ENCODE measurements around the gene ZNRF2. TPM values are rescaled to one million over a fixed set of nuclear protein-coding genes. Genes with fewer than 3 reads are reported as not detected.
"Not testable (repeated sequence)": the region's sequence is repeated elsewhere in the genome, so short reads cannot be mapped to it uniquely, and the experiment has no call there.

The ZNRF2 gene
- total RNA-seq, 3 donors from 2014 or later: 8.0 to 9.4 (median 8.3) TPM

GRCh38 chr7:30252885-30253795 lies 31.3 kb upstream of the ZNRF2 start:
- peaks cover 20% of the 10 kb centered on the region for H3K4me1 Mint-ChIP-seq (ENCODE audit: low read depth)
- no peaks in the 10 kb centered on the region for H3K9me3 Mint-ChIP-seq
- DNase-seq (no peak), ATAC-seq (peak in 1 of 2 donors; percentile 14)
- H3K36me3 Mint-ChIP-seq (ENCODE audit: insufficient read depth): no peaks in the 10 kb centered on the region
- no peaks in the 10 kb centered on the region for H3K27me3 Mint-ChIP-seq (ENCODE audit: low read depth)
- H3K4me3 Mint-ChIP-seq: no peak overlapping the region

GRCh38 chr7:30253796-30254165 lies 30.6 kb upstream of the ZNRF2 start:
- peaks cover 2% of the 10 kb centered on the region for H3K36me3 Mint-ChIP-seq (ENCODE audit: insufficient read depth)
- ATAC-seq (no peak), DNase-seq (no peak)
- no peaks in the 10 kb centered on the region for H3K27me3 Mint-ChIP-seq (ENCODE audit: low read depth)
- no peak overlapping the region for H3K4me3 Mint-ChIP-seq
- peaks cover 20% of the 10 kb centered on the region for H3K4me1 Mint-ChIP-seq (ENCODE audit: low read depth)
- H3K9me3 Mint-ChIP-seq: no peaks in the 10 kb centered on the region

- Mint-ChIP-seq H3K27me3 (ENCODE audit: low read depth) (no peaks in the 10 kb centered on the region), H3K4me1 (ENCODE audit: low read depth) (peaks cover 17% of the 10 kb centered on the region), H3K36me3 (ENCODE audit: insufficient read depth) (peaks cover 2% of the 10 kb centered on the region), H3K9me3 (no peaks in the 10 kb centered on the region), H3K4me3 (no peak overlapping the region)
- ATAC-seq (no peak), DNase-seq (no peak)
Observed at GRCh38 chr7:30254248-30254647, 30.1 kb upstream of the ZNRF2 start.

- H3K27me3 Mint-ChIP-seq (ENCODE audit: low read depth): no peaks in the 10 kb centered on the region
- no peak overlapping the region for H3K4me3 Mint-ChIP-seq
- H3K4me1 Mint-ChIP-seq (ENCODE audit: low read depth): peaks cover 13% of the 10 kb centered on the region
- H3K9me3 Mint-ChIP-seq: no peaks in the 10 kb centered on the region
- H3K36me3 Mint-ChIP-seq (ENCODE audit: insufficient read depth): peaks cover 2% of the 10 kb centered on the region
- ATAC-seq: no peak
- no peak for DNase-seq
Observed at GRCh38 chr7:30254717-30255063, 29.7 kb upstream of the ZNRF2 start.

- Mint-ChIP-seq H3K9me3 (no peaks in the 10 kb centered on the region), H3K36me3 (ENCODE audit: insufficient read depth) (peaks cover 2% of the 10 kb centered on the region), H3K27me3 (ENCODE audit: low read depth) (no peaks in the 10 kb centered on the region), H3K4me1 (ENCODE audit: low read depth) (peaks cover 8% of the 10 kb centered on the region), H3K4me3 (no peak overlapping the region)
- ATAC-seq (no peak), DNase-seq (no peak)
Observed at GRCh38 chr7:30255064-30255769, 29.2 kb upstream of the ZNRF2 start.

GRCh38 chr7:30256349-30256858 lies 28.0 kb upstream of the ZNRF2 start:
- Mint-ChIP-seq H3K27me3 (ENCODE audit: low read depth) (no peaks in the 10 kb centered on the region), H3K36me3 (ENCODE audit: insufficient read depth) (peaks cover 2% of the 10 kb centered on the region), H3K4me1 (ENCODE audit: low read depth) (peaks cover 1% of the 10 kb centered on the region), H3K9me3 (no peaks in the 10 kb centered on the region), H3K4me3 (no peak overlapping the region)
- no peak for DNase-seq
- ATAC-seq: no peak

- no peak overlapping the region for H3K4me3 Mint-ChIP-seq
- no peaks in the 10 kb centered on the region for H3K4me1 Mint-ChIP-seq (ENCODE audit: low read depth)
- no peaks in the 10 kb centered on the region for H3K9me3 Mint-ChIP-seq
- ATAC-seq (no peak), DNase-seq (no peak)
- H3K36me3 Mint-ChIP-seq (ENCODE audit: insufficient read depth): peaks cover 2% of the 10 kb centered on the region
- H3K27me3 Mint-ChIP-seq (ENCODE audit: low read depth): peaks cover 8% of the 10 kb centered on the region
Observed at GRCh38 chr7:30260246-30260768, 24.1 kb upstream of the ZNRF2 start.

GRCh38 chr7:30263090-30263710 lies 21.2 kb upstream of the ZNRF2 start:
- Mint-ChIP-seq H3K4me3 (no peak overlapping the region), H3K4me1 (ENCODE audit: low read depth) (no peaks in the 10 kb centered on the region), H3K9me3 (no peaks in the 10 kb centered on the region), H3K36me3 (ENCODE audit: insufficient read depth) (peaks cover 5% of the 10 kb centered on the region), H3K27me3 (ENCODE audit: low read depth) (peaks cover 9% of the 10 kb centered on the region)
- ATAC-seq: no peak
- no peak for DNase-seq

GRCh38 chr7:30264052-30264451 lies 20.3 kb upstream of the ZNRF2 start:
- Mint-ChIP-seq H3K27me3 (ENCODE audit: low read depth) (peaks cover 9% of the 10 kb centered on the region), H3K36me3 (ENCODE audit: insufficient read depth) (peaks cover 3% of the 10 kb centered on the region), H3K9me3 (no peaks in the 10 kb centered on the region), H3K4me3 (no peak overlapping the region), H3K4me1 (ENCODE audit: low read depth) (no peaks in the 10 kb centered on the region)
- ATAC-seq: no peak
- no peak for DNase-seq

GRCh38 chr7:30265189-30265588 lies 19.2 kb upstream of the ZNRF2 start:
- not testable (repeated sequence) for H3K4me3 Mint-ChIP-seq; H3K27me3 Mint-ChIP-seq (ENCODE audit: low read depth); ATAC-seq; H3K9me3 Mint-ChIP-seq; H3K4me1 Mint-ChIP-seq (ENCODE audit: low read depth); H3K36me3 Mint-ChIP-seq (ENCODE audit: insufficient read depth); DNase-seq

- no peak overlapping the region for H3K4me3 Mint-ChIP-seq
- peaks cover 3% of the 10 kb centered on the region for H3K36me3 Mint-ChIP-seq (ENCODE audit: insufficient read depth)
- no peaks in the 10 kb centered on the region for H3K4me1 Mint-ChIP-seq (ENCODE audit: low read depth)
- DNase-seq (no peak), ATAC-seq (no peak)
- no peaks in the 10 kb centered on the region for H3K9me3 Mint-ChIP-seq
- H3K27me3 Mint-ChIP-seq (ENCODE audit: low read depth): peaks cover 9% of the 10 kb centered on the region
Observed at GRCh38 chr7:30266686-30267085, 17.7 kb upstream of the ZNRF2 start.

GRCh38 chr7:30268586-30268985 lies 15.8 kb upstream of the ZNRF2 start:
- no peak for DNase-seq
- H3K9me3 Mint-ChIP-seq: no peaks in the 10 kb centered on the region
- H3K36me3 Mint-ChIP-seq (ENCODE audit: insufficient read depth): peaks cover 3% of the 10 kb centered on the region
- no peak overlapping the region for H3K4me3 Mint-ChIP-seq
- ATAC-seq: no peak
- no peaks in the 10 kb centered on the region for H3K4me1 Mint-ChIP-seq (ENCODE audit: low read depth)
- peaks cover 9% of the 10 kb centered on the region for H3K27me3 Mint-ChIP-seq (ENCODE audit: low read depth)

- no peak for ATAC-seq
- Mint-ChIP-seq H3K4me1 (ENCODE audit: low read depth) (no peaks in the 10 kb centered on the region), H3K27me3 (ENCODE audit: low read depth) (peaks cover 9% of the 10 kb centered on the region), H3K9me3 (no peaks in the 10 kb centered on the region), H3K36me3 (ENCODE audit: insufficient read depth) (peaks cover 3% of the 10 kb centered on the region), H3K4me3 (no peak overlapping the region)
- no peak for DNase-seq
Observed at GRCh38 chr7:30269490-30269889, 14.9 kb upstream of the ZNRF2 start.

GRCh38 chr7:30270921-30271320 lies 13.5 kb upstream of the ZNRF2 start:
- H3K4me3 Mint-ChIP-seq: no peak overlapping the region
- H3K27me3 Mint-ChIP-seq (ENCODE audit: low read depth): no peaks in the 10 kb centered on the region
- no peak for DNase-seq
- no peak for ATAC-seq
- peaks cover 4% of the 10 kb centered on the region for H3K36me3 Mint-ChIP-seq (ENCODE audit: insufficient read depth)
- no peaks in the 10 kb centered on the region for H3K9me3 Mint-ChIP-seq
- H3K4me1 Mint-ChIP-seq (ENCODE audit: low read depth): no peaks in the 10 kb centered on the region
